Thymus (tissue), 11 donors: Measurements from ENCODE around the gene BLNK. TPM values are rescaled to one million over a fixed set of nuclear protein-coding genes. Genes with fewer than 3 reads are reported as not detected.
"Not testable (repeated sequence)": the region's sequence is repeated elsewhere in the genome, so short reads cannot be mapped to it uniquely, and the experiment has no call there.

Experiments
- DNase-seq, 9 donors: peaks; one replicate each; pipeline ENCODE4 v3.0.0-alpha.2; 2013; ENCODE audit warnings: low spot score in 9 of 9, low read depth in 6 of 9, missing footprints in 1 of 9
- H3K27ac ChIP-seq, 2 donors: one replicate each; pipeline ENCODE4 v1.5.1; 2013; ENCODE audit warnings: control low read depth in 1 of 2, low read depth in 1 of 2, low read length in 1 of 2, mild to moderate bottlenecking in 1 of 2, moderate library complexity in 1 of 2
- H3K27me3 ChIP-seq, 2 donors: one replicate each; pipeline ENCODE4 v1.5.1; 2013; ENCODE audit warnings: low read length in 1 of 2; ENCODE audit not compliant: control insufficient read depth in 2 of 2, insufficient read depth in 1 of 2
- H3K36me3 ChIP-seq, 2 donors: one replicate each; pipeline ENCODE4 v1.5.1; 2013; ENCODE audit warnings: low read length in 1 of 2, mild to moderate bottlenecking in 1 of 2, moderate library complexity in 1 of 2; ENCODE audit not compliant: control insufficient read depth in 2 of 2, insufficient read depth in 2 of 2
- H3K4me1 ChIP-seq, 2 donors: one replicate each; pipeline ENCODE4 v1.5.1; 2013; ENCODE audit warnings: low read length in 2 of 2; ENCODE audit not compliant: control insufficient read depth in 2 of 2, insufficient read depth in 2 of 2
- H3K4me3 ChIP-seq, 2 donors: one replicate each; pipeline ENCODE4 v1.5.1; 2013; ENCODE audit warnings: low read length in 2 of 2, control low read depth in 1 of 2, mild to moderate bottlenecking in 1 of 2
- H3K9me3 ChIP-seq, 2 donors: one replicate each; pipeline ENCODE4 v1.5.1; 2013; ENCODE audit warnings: low read length in 1 of 2, mild to moderate bottlenecking in 1 of 2; ENCODE audit not compliant: control insufficient read depth in 2 of 2, insufficient read depth in 1 of 2
- WGBS: extraction: QIAGEN DNeasy Blood & Tissue Kit; methylation state at CpG from one replicate; pipeline ENCODE4 v1.1.7; 2013; 5-methylcytosine and 5-hydroxymethylcytosine counted together
- polyA plus RNA-seq: library from polyadenylated mRNA; stranded (reverse); fragments of 200-250 nt; gene quantifications from one replicate; pipeline ENCODE4 v1.2.3, GENCODE V29; 2013
- total RNA-seq: library from RNA; stranded (reverse); fragments of 120-200 nt; gene quantifications from one replicate; pipeline ENCODE4 v1.2.4, GENCODE V29; 2013
- donor health status: healthy.

Gene BLNK
- total and polyA plus RNA-seq, 2 donors, result 7.2 to 11.2 TPM

- no peak overlapping the region for H3K27ac ChIP-seq
- no peaks in the 10 kb centered on the region for H3K36me3 ChIP-seq
- H3K4me1 ChIP-seq, result no peaks in the 10 kb centered on the region
- no peaks in the 10 kb centered on the region for H3K27me3 ChIP-seq
- H3K4me3 ChIP-seq, result no peak overlapping the region
- H3K9me3 ChIP-seq, result no peaks in the 10 kb centered on the region
- no peak for DNase-seq
- WGBS, result 90% methylated on average over 5 of the region's 5 CpGs
Observed at GRCh38 chr10:96208946-96209345, 62.4 kb downstream of the BLNK start.

GRCh38 chr10:96208271-96208670 lies 63.1 kb downstream of the BLNK start:
- no peak overlapping the region for H3K4me3 ChIP-seq
- WGBS, result 94% methylated on average over 2 of the region's 2 CpGs
- H3K27me3 ChIP-seq, result no peaks in the 10 kb centered on the region
- H3K9me3 ChIP-seq, result no peaks in the 10 kb centered on the region
- no peak overlapping the region for H3K27ac ChIP-seq
- H3K4me1 ChIP-seq, result no peaks in the 10 kb centered on the region
- H3K36me3 ChIP-seq, result no peaks in the 10 kb centered on the region
- DNase-seq, result no peak

GRCh38 chr10:96205580-96205979 lies 65.8 kb downstream of the BLNK start:
- H3K4me3 ChIP-seq, result no peak overlapping the region
- H3K9me3 ChIP-seq, result no peaks in the 10 kb centered on the region
- H3K27ac ChIP-seq, result no peak overlapping the region
- H3K4me1 ChIP-seq, result no peaks in the 10 kb centered on the region
- no peaks in the 10 kb centered on the region for H3K36me3 ChIP-seq
- DNase-seq, result no peak
- WGBS, result 100% methylated on average over 1 of the region's 1 CpG
- no peaks in the 10 kb centered on the region for H3K27me3 ChIP-seq

- WGBS, result 48% methylated on average over 1 of the region's 1 CpG
- no peak overlapping the region for H3K27ac ChIP-seq
- no peak for DNase-seq
- H3K27me3 ChIP-seq, result no peaks in the 10 kb centered on the region
- no peak overlapping the region for H3K4me3 ChIP-seq
- no peaks in the 10 kb centered on the region for H3K4me1 ChIP-seq
- H3K9me3 ChIP-seq, result no peaks in the 10 kb centered on the region
- no peaks in the 10 kb centered on the region for H3K36me3 ChIP-seq
Observed at GRCh38 chr10:96201525-96201924, 69.8 kb downstream of the BLNK start.

GRCh38 chr10:96189505-96189904 lies 81.9 kb downstream of the BLNK start:
- H3K27ac ChIP-seq, DNase-seq, H3K27me3 ChIP-seq, H3K9me3 ChIP-seq, H3K36me3 ChIP-seq, H3K4me3 ChIP-seq, H3K4me1 ChIP-seq: not testable (repeated sequence)
- 90% methylated on average over 1 of the region's 1 CpG for WGBS

GRCh38 chr10:96188916-96189315 lies 82.5 kb downstream of the BLNK start:
- DNase-seq, result no peak
- no peaks in the 10 kb centered on the region for H3K36me3 ChIP-seq
- H3K4me3 ChIP-seq, result no peak overlapping the region
- H3K9me3 ChIP-seq, result no peaks in the 10 kb centered on the region
- H3K27ac ChIP-seq, result no peak overlapping the region
- H3K27me3 ChIP-seq, result no peaks in the 10 kb centered on the region
- H3K4me1 ChIP-seq, result no peaks in the 10 kb centered on the region
- 94% methylated on average over 1 of the region's 1 CpG for WGBS

- DNase-seq, result no peak
- Histone ChIP-seq H3K4me3 (no peak overlapping the region), H3K36me3 (no peaks in the 10 kb centered on the region), H3K27me3 (no peaks in the 10 kb centered on the region), H3K9me3 (no peaks in the 10 kb centered on the region), H3K27ac (no peak overlapping the region), H3K4me1 (no peaks in the 10 kb centered on the region)
- WGBS, result 96% methylated on average over 2 of the region's 2 CpGs
Observed at GRCh38 chr10:96188421-96188820, 82.9 kb downstream of the BLNK start.

GRCh38 chr10:96176985-96177384 lies 94.4 kb downstream of the BLNK start:
- H3K9me3 ChIP-seq, result peaks cover 1 to 7% of the 10 kb centered on the region in 2 donors
- WGBS, result 100% methylated on average over 1 of the region's 1 CpG
- H3K27ac ChIP-seq, result no peak overlapping the region

GRCh38 chr10:96172666-96173065 lies 98.7 kb downstream of the BLNK start:
- no peaks in the 10 kb centered on the region for H3K36me3 ChIP-seq
- no peaks in the 10 kb centered on the region for H3K27me3 ChIP-seq
- no peaks in the 10 kb centered on the region for H3K4me1 ChIP-seq
- H3K27ac ChIP-seq, result no peak overlapping the region
- no peak for DNase-seq
- 100% methylated on average over 1 of the region's 1 CpG for WGBS
- no peak overlapping the region for H3K4me3 ChIP-seq
- H3K9me3 ChIP-seq, result peaks cover 2 to 10% of the 10 kb centered on the region in 2 donors

More at GRCh38 chr10:96176985-96177384, 94.4 kb downstream of the BLNK start:
- no peaks in the 10 kb centered on the region for H3K36me3 ChIP-seq
- DNase-seq, result no peak
- H3K27me3 ChIP-seq, result no peaks in the 10 kb centered on the region
- H3K4me1 ChIP-seq, result no peaks in the 10 kb centered on the region
- H3K4me3 ChIP-seq, result no peak overlapping the region

- Histone ChIP-seq H3K4me1 (no peaks in the 10 kb centered on the region), H3K27me3 (no peaks in the 10 kb centered on the region), H3K9me3 (peaks cover 1 to 6% of the 10 kb centered on the region in 2 donors), H3K27ac (no peak overlapping the region), H3K36me3 (no peaks in the 10 kb centered on the region), H3K4me3 (no peak overlapping the region)
- no peak for DNase-seq
Observed at GRCh38 chr10:96170230-96170629, 101.1 kb downstream of the BLNK start.
